Retinal pigment epithelial cell (primary cell): ENCODE results near the gene THSD7B.

Experiments used
- DNase-seq: peaks from one replicate; pipeline ENCODE4 v3.0.0-alpha.2; 2010; ENCODE audit warnings: low read depth
- H3K4me3 ChIP-seq: 2 replicates; pipeline ENCODE4 v1.5.1; 2011; ENCODE audit warnings: mild to moderate bottlenecking, low read length, control low read depth, moderate library complexity
- CTCF ChIP-seq: conservative IDR thresholded peaks from 2 replicates; pipeline ENCODE4 v1.5.1; 2011; ENCODE audit warnings: low read depth, low read length, control low read depth, inconsistent platforms

THSD7B gene

GRCh38 chr2:136894007-136894634 lies 128.8 kb downstream of the THSD7B start:
- no peak for DNase-seq
- no peak overlapping the region for H3K4me3 ChIP-seq
- TF ChIP-seq CTCF = no peak

- H3K4me3 ChIP-seq = no peak overlapping the region
- TF ChIP-seq CTCF = no peak
- no peak for DNase-seq
These were observed 136.4 kb downstream of the THSD7B start for GRCh38 chr2:136901732-136902131.

GRCh38 chr2:136905779-136906178 lies 140.4 kb downstream of the THSD7B start:
- no peak for DNase-seq
- TF ChIP-seq CTCF = no peak

GRCh38 chr2:136909777-136910176 lies 144.4 kb downstream of the THSD7B start:
- DNase-seq = no peak
- no peak overlapping the region for H3K4me3 ChIP-seq
- TF ChIP-seq CTCF = no peak

More at GRCh38 chr2:136905779-136906178, 140.4 kb downstream of the THSD7B start:
- no peak overlapping the region for H3K4me3 ChIP-seq

DNA sequence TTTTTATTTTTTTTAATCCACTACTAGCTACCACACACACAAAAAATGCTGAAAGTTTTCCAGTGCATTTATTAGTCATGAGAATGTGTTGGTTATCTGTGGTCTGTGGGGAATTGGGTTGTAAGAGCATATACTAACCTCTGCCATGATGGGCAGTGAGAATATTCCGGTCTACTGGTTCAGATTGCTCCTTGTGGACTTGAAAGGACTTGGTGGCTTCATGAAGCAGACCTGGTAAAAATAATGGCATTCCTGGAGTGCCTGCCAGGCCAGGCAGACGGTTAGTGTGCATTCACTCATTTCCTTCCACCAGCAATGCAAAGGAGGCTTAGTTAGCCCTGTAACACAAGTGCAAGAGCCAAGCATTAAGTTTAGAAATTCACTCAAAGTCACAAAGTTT lies 150.8 kb downstream of the THSD7B start:
- no peak overlapping the region for H3K4me3 ChIP-seq
- TF ChIP-seq CTCF = no peak
- DNase-seq = no peak

DNA sequence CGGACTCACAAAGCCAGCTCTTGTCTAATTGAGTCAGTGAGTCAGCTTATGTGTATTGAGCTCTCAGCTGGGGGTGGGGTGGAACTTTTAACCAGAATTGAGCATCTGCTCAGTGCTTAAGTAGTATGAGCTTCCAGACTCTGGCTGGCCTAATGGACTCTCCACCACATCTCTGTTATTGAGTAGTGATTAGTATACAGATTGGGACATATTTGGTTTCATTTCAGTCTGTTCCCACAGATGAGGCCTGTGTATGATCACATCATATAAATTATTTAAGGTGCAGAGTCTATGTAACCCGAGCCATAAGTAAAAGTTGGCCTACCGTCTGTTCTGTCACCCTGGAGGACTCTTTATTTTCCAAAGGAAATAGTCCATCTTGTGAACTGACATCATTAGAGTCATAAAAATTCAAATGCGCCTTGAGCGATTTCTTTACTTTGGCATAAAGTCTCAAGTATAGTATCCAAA lies 152.1 kb downstream of the THSD7B start:
- no peak for DNase-seq
- H3K4me3 ChIP-seq = no peak overlapping the region
- no peak for TF ChIP-seq CTCF

DNA sequence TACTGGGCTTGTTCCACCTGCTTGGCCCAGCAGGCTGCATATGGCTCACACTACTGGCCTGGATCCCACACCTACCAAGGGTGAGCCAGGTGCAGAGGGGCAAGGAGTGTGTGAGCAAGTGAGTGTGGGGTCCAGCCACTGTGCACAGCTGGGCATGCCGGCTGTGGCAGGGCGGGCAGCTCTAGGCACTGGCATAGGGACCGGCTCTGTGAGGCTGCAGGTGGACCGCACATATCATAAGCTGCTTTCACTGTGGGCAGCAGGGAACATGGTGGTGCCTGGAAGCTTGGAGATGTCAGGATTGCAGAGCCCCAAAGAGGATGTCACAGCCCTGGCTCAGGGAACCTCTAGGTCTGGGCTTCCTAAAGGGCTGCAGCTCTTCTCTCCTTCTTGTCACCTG lies 154.3 kb downstream of the THSD7B start:
- no peak for DNase-seq
- no peak for TF ChIP-seq CTCF
- no peak overlapping the region for H3K4me3 ChIP-seq
